Endothelial cell of umbilical vein (primary cell): ENCODE data around the gene MCFD2. TPM values are rescaled to one million over a fixed set of nuclear protein-coding genes. Genes with fewer than 3 reads are reported as not detected.

Experiments
- BruUV-seq: library from RNA; stranded (reverse); fragments of 400-500 nt; replicated peaks from 2 replicates; lab custom pipeline; 2021; lab: Mats Ljungman, UMichigan
- CTCF ChIA-PET: fragments of 300-600, 350-600 bp; sonication (Branson Sonifier 250); formaldehyde crosslinking; loops from one replicate; lab custom pipeline; 2021; ENCODE audit warnings: antibody characterized with exemption, inconsistent platforms; lab: Charles Lee
- POLR2A ChIA-PET: fragments of 300-600, 350-600 bp; sonication (Branson Sonifier 250); formaldehyde crosslinking; loops from one replicate; lab custom pipeline; 2021; ENCODE audit warnings: antibody characterized with exemption, inconsistent platforms; lab: Charles Lee
- DNase-seq: peaks from one replicate; pipeline ENCODE4 v3.0.0-alpha.2; 2011; ENCODE audit warnings: low read depth, low spot score
- FAIRE-seq: peaks from 2 replicates; lab custom pipeline; 2011; peaks lifted over from hg19 to GRCh38; lab: Jason Lieb, UNC
- H2AFZ ChIP-seq: 2 replicates; pipeline ENCODE4 v1.6.0; 2012; ENCODE audit warnings: low read depth, low read length, control low read depth, inconsistent platforms
- H3K27ac ChIP-seq: 2 replicates; pipeline ENCODE4 v1.5.1; 2011; ENCODE audit warnings: low read depth, mild to moderate bottlenecking, control low read depth, low read length, moderate library complexity; ENCODE audit not compliant: insufficient read depth
- H3K27me3 ChIP-seq, 2 experiments: 2 replicates each; pipeline versions ENCODE4 v1.6.0 to v1.6.1; 2011; ENCODE audit warnings: low read length in 2 of 2, mixed read lengths in 1 of 2; ENCODE audit not compliant: control insufficient read depth in 2 of 2, insufficient read depth in 2 of 2
- H3K36me3 ChIP-seq, 2 experiments: 2 replicates in 1 of 2; 3 replicates in 1 of 2; pipeline ENCODE4 v1.5.1; 2011; ENCODE audit warnings: low read length in 2 of 2, mild to moderate bottlenecking in 1 of 2, moderate library complexity in 1 of 2; ENCODE audit not compliant: control insufficient read depth in 2 of 2, insufficient read depth in 2 of 2; ENCODE audit errors: extremely low read depth in 1 of 2
- H3K4me1 ChIP-seq: 3 replicates; pipeline ENCODE4 v1.5.1; 2011; ENCODE audit warnings: mild to moderate bottlenecking, low read length; ENCODE audit not compliant: control insufficient read depth, insufficient read depth; ENCODE audit errors: extremely low read depth
- H3K4me2 ChIP-seq: 2 replicates; pipeline ENCODE4 v1.6.1; 2011; ENCODE audit warnings: low read length, control low read depth, mixed read lengths; ENCODE audit not compliant: insufficient read depth
- H3K4me3 ChIP-seq, 3 experiments: fragments of 200-600 bp in 1 of 3; sonication (generic), shearing (Covaris generic) in 1 of 3; replicated peaks in 1 of 3; 2 replicates each; pipeline ENCODE4 v1.5.1; 2011 to 2016; ENCODE audit warnings: control low read depth in 3 of 3, low read length in 3 of 3, mild to moderate bottlenecking in 2 of 3, inconsistent platforms in 1 of 3, low read depth in 1 of 3, moderate library complexity in 1 of 3; ENCODE audit not compliant: insufficient read depth in 1 of 3
- H3K79me2 ChIP-seq: 2 replicates; pipeline ENCODE4 v1.6.0; 2012; ENCODE audit warnings: low read length, inconsistent platforms; ENCODE audit not compliant: control insufficient read depth, insufficient read depth
- H3K9ac ChIP-seq: replicated peaks from 2 replicates; pipeline ENCODE3; 2011; ENCODE audit warnings: low read length, control low read depth; ENCODE audit not compliant: insufficient read depth; ENCODE audit errors: extremely low read depth
- H3K9me1 ChIP-seq: replicated peaks from 3 replicates; pipeline ENCODE4 v1.6.0; 2011; ENCODE audit warnings: mild to moderate bottlenecking, low read length; ENCODE audit not compliant: control insufficient read depth, insufficient read depth; ENCODE audit errors: extremely low read depth
- H3K9me3 ChIP-seq: replicated peaks from 2 replicates; pipeline ENCODE4 v1.5.1; 2012; ENCODE audit warnings: low read length, inconsistent platforms; ENCODE audit not compliant: control insufficient read depth, insufficient read depth
- H4K20me1 ChIP-seq: replicated peaks from 2 replicates; pipeline ENCODE3; 2011; ENCODE audit warnings: mild to moderate bottlenecking, low read length; ENCODE audit not compliant: control insufficient read depth, insufficient read depth; ENCODE audit errors: extremely low read depth
- EZH2 ChIP-seq: IDR thresholded peaks from 2 replicates; pipeline ENCODE4 v1.6.1; 2012; ENCODE audit warnings: borderline replicate concordance, low read depth, mild to moderate bottlenecking, moderate library complexity, low read length, inconsistent platforms; ENCODE audit not compliant: severe bottlenecking
- FOS ChIP-seq: IDR thresholded peaks from 2 replicates; pipeline ENCODE4 v1.6.1; 2011; ENCODE audit warnings: mild to moderate bottlenecking, low read length, moderate library complexity, borderline replicate concordance; ENCODE audit not compliant: insufficient read depth
- GATA2 ChIP-seq: IDR thresholded peaks from 2 replicates; pipeline ENCODE4 v1.7.0; 2011; ENCODE audit warnings: low read depth, mild to moderate bottlenecking, moderate library complexity, mixed read lengths, low read length; ENCODE audit not compliant: insufficient read length, insufficient read depth
- POLR2A ChIP-seq: IDR thresholded peaks from 2 replicates; pipeline ENCODE4 v1.6.1; 2012; ENCODE audit warnings: low read depth, mild to moderate bottlenecking, control low read depth, low read length
- dilution Hi-C: fragments of 300-500 bp; cut with MboI; formaldehyde crosslinking; loops from one replicate; pipeline ENCODE4 v1.15.0; 2019; ENCODE audit warnings: low sequenced_read_pairs; ENCODE audit not compliant: extremely low pct_ligation_motif_present
- intact Hi-C: fragments of 100-400 bp; cut with micrococcal nuclease; formaldehyde crosslinking; loops from one replicate; pipeline ENCODE4 v1.10.0; 2022
- polyA plus RNA-seq, 4 experiments: library from polyadenylated mRNA; depleted of rRNA in 3 of 4; stranded (reverse) in 3 of 4; unstranded in 1 of 4; fragments of >200 nt; gene quantifications; 2 replicates each; pipeline versions ENCODE4 v1.2.1 to v1.2.3, GENCODE V29; 2011 to 2012; ENCODE audit warnings: missing spikeins in 1 of 4
- total RNA-seq: library from RNA; stranded (reverse); gene quantifications from 2 replicates; pipeline ENCODE4 v1.2.3, GENCODE V29; 2021
- TF ChIP-seq, protein P1 (sequence below): IDR thresholded peaks from 2 replicates; pipeline ENCODE4 v1.6.1; 2011; ENCODE audit not compliant: insufficient read depth, insufficient read length
- TF ChIP-seq, protein P2 (sequence below), 2 donors: IDR thresholded peaks; 1 replicate in 1 of 2; 2 replicates in 1 of 2; pipeline ENCODE4 v1.5.1; 2011; ENCODE audit warnings: low read length in 2 of 2, mild to moderate bottlenecking in 2 of 2, moderate library complexity in 2 of 2, control low read depth in 1 of 2, inconsistent platforms in 1 of 2, low read depth in 1 of 2; ENCODE audit not compliant: insufficient read depth in 1 of 2; ENCODE audit errors: extremely low read depth in 1 of 2

Gene MCFD2
- total and polyA plus RNA-seq, 2 donors (not counting 3 experiments of a cell fraction or from before 2014, with no cell fraction given) = 74.8 to 141 TPM

DNA sequence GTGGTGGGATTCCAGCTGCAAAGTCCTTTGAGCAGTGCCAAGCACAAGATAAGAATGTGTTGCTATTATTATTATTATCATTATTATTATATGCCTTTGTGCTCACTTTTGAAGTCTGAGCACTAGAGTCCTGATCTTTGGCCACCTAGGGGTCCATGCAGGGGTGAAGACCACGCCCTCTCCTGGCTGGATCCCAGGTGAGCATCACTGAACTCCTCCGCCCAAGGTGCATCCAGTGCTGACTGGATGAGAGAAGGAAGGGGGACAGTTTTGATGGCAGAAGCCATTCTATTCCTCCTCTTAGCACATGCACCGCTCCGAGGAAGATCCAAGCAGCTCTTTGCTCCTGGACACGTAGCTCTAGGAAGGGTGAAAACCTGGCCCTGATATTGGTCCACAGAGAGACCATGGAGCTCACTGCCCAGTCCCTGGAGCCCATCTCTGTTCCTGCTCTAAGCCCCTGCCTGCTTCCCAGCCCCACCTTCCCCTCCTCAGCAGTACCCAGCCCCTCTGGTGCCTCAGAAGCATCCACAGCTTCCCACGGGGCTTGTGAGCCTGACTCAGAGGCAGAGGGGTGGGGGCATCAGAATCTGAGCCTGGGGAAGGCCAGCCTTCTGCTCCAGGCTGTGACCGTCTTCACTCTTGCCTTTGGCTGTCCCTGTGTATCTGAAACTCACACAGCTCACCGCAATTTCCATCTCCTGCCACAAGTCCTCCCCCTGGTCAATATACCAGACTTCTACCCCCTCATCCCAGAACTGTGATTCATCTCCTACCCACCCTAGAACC, 45.4 kb downstream of the MCFD2 start:
- Histone ChIP-seq H3K4me3 (no peak overlapping the region), H3K36me3 (no peaks in the 10 kb centered on the region), H3K9me3 (no peaks in the 10 kb centered on the region), H2AFZ (no peak overlapping the region), H3K9me1 (no peaks in the 10 kb centered on the region), H3K4me1 (peaks cover 27% of the 10 kb centered on the region), H3K79me2 (no peaks in the 10 kb centered on the region), H4K20me1 (no peaks in the 10 kb centered on the region), H3K27ac (no peak overlapping the region), H3K27me3 (no peaks in the 10 kb centered on the region), H3K9ac (no peak overlapping the region), H3K4me2 (no peak overlapping the region)
- BruUV-seq = no TSS peak
- intact Hi-C loops = loop anchor here (10.0 kb wide), 1 partner anchor 875 kb away; no protein-coding TSS in a partner anchor
- ChIA-PET POLR2A (no interaction called here), CTCF (interaction anchor here (1.1 to 1.5 kb wide), 4 partner anchors 12 to 43 kb away, joined by 3 to 5 read pairs (median 3); no protein-coding TSS in a partner anchor)
- no peak for FAIRE-seq
- dilution Hi-C loops = no loop called here
- no peak for TF ChIP-seq GATA2
- no peak for TF ChIP-seq FOS
- TF ChIP-seq POLR2A = no peak
- TF ChIP-seq EZH2 = no peak
- TF ChIP-seq, protein P1, sequence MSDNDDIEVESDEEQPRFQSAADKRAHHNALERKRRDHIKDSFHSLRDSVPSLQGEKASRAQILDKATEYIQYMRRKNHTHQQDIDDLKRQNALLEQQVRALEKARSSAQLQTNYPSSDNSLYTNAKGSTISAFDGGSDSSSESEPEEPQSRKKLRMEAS = no peak
- TF ChIP-seq, protein P2, sequence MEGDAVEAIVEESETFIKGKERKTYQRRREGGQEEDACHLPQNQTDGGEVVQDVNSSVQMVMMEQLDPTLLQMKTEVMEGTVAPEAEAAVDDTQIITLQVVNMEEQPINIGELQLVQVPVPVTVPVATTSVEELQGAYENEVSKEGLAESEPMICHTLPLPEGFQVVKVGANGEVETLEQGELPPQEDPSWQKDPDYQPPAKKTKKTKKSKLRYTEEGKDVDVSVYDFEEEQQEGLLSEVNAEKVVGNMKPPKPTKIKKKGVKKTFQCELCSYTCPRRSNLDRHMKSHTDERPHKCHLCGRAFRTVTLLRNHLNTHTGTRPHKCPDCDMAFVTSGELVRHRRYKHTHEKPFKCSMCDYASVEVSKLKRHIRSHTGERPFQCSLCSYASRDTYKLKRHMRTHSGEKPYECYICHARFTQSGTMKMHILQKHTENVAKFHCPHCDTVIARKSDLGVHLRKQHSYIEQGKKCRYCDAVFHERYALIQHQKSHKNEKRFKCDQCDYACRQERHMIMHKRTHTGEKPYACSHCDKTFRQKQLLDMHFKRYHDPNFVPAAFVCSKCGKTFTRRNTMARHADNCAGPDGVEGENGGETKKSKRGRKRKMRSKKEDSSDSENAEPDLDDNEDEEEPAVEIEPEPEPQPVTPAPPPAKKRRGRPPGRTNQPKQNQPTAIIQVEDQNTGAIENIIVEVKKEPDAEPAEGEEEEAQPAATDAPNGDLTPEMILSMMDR (IDR thresholded peaks at IDR 0.05; ENCODE audit: extremely low read depth in 1 of 2, insufficient read depth in 1 of 2, low read depth in 1 of 2, low read length in 2 of 2) = no peak
- DNase-seq = no peak
